PC-9 (cell line): Measurements from ENCODE around the gene CLN6. TPM values are rescaled to one million over a fixed set of nuclear protein-coding genes. Genes with fewer than 3 reads are reported as not detected.

Experiments used
- BruUV-seq: library from RNA; stranded (reverse); fragments of 400-500 nt; replicated peaks from 2 replicates; lab custom pipeline; 2021; lab: Mats Ljungman, UMichigan
- CTCF ChIA-PET: fragments of 300-600 bp; sonication (Branson Sonifier 250); formaldehyde crosslinking; loops from one replicate; lab custom pipeline; 2022; ENCODE audit warnings: antibody characterized with exemption; lab: Charles Lee
- POLR2A ChIA-PET: fragments of 300-600 bp; sonication (Branson Sonifier 250); formaldehyde crosslinking; loops from one replicate; lab custom pipeline; 2022; ENCODE audit warnings: antibody characterized with exemption; ENCODE audit not compliant: unreplicated experiment; lab: Charles Lee
- DNase-seq, 2 experiments: peaks; one replicate each; pipeline versions ENCODE4 v3.0.0 to v3.0.0-alpha.2; 2015 to 2022; ENCODE audit warnings: mixed read lengths in 1 of 2
- H2AFZ ChIP-seq: fragments of 200-600 bp; sonication (generic); 2 replicates; pipeline ENCODE4 v1.8.1; 2017; ENCODE audit warnings: antibody characterized with exemption
- H3F3A ChIP-seq: fragments of 200-600 bp; sonication (generic); 2 replicates; pipeline ENCODE4 v1.8.1; 2017; ENCODE audit warnings: antibody characterized with exemption, mild to moderate bottlenecking, low read depth; ENCODE audit not compliant: insufficient read depth
- H3K27ac ChIP-seq: fragments of 200-600 bp; sonication (generic); 2 replicates; pipeline ENCODE4 v1.6.1; 2016; ENCODE audit warnings: mixed run types
- H3K27me3 ChIP-seq: fragments of 200-600 bp; sonication (generic); 2 replicates; pipeline ENCODE4 v1.6.1; 2016; ENCODE audit warnings: low read depth, mixed run types; ENCODE audit not compliant: insufficient read depth
- H3K36me3 ChIP-seq: fragments of 200-600 bp; sonication (generic); 2 replicates; pipeline ENCODE4 v1.6.1; 2016; ENCODE audit warnings: low read depth, mixed run types
- H3K4me1 ChIP-seq: fragments of 200-600 bp; sonication (generic); replicated peaks from 2 replicates; pipeline ENCODE4 v1.6.1; 2016; ENCODE audit warnings: mixed run types; ENCODE audit not compliant: insufficient read depth
- H3K4me2 ChIP-seq: fragments of 200-600 bp; sonication (generic); 2 replicates; pipeline ENCODE4 v1.6.1; 2017; ENCODE audit warnings: mixed run types
- H3K4me3 ChIP-seq: fragments of 200-600 bp; sonication (generic); 2 replicates; pipeline ENCODE4 v1.6.1; 2016; ENCODE audit warnings: mixed run types
- H3K79me2 ChIP-seq: fragments of 200-600 bp; sonication (generic); 2 replicates; pipeline ENCODE4 v1.6.1; 2017; ENCODE audit warnings: low read depth, mixed run types
- H3K9me2 ChIP-seq: fragments of 200-600 bp; sonication (generic); 2 replicates; pipeline ENCODE4 v1.8.1; 2017; ENCODE audit warnings: mild to moderate bottlenecking; ENCODE audit not compliant: insufficient read depth
- H3K9me3 ChIP-seq: fragments of 200-600 bp; sonication (generic); 2 replicates; pipeline ENCODE4 v1.8.1; 2016; ENCODE audit warnings: low read depth; ENCODE audit not compliant: insufficient read depth
- H4K20me1 ChIP-seq: fragments of 200-600 bp; sonication (generic); 2 replicates; pipeline ENCODE4 v1.8.1; 2017; ENCODE audit not compliant: insufficient read depth
- EZH2 ChIP-seq: fragments of 200-600 bp; sonication (generic); IDR thresholded peaks from 2 replicates; pipeline ENCODE4 v1.8.0; 2017; ENCODE audit warnings: antibody characterized with exemption, low read depth
- intact Hi-C: fragments of 100-400 bp; cut with micrococcal nuclease; formaldehyde crosslinking; loops from one replicate; pipeline ENCODE4 v1.10.0; 2022; ENCODE audit not compliant: unreplicated experiment
- total RNA-seq: library from RNA; stranded (reverse); gene quantifications from 2 replicates; pipeline ENCODE4 v1.2.3, GENCODE V29; 2021
- TF ChIP-seq, protein P1 (sequence below): fragments of 200-600 bp; sonication (generic); conservative IDR thresholded peaks from 2 replicates; pipeline ENCODE4 v1.6.1; 2017; ENCODE audit warnings: mixed run types, antibody characterized with exemption, mild to moderate bottlenecking, moderate library complexity

The CLN6 gene
- total RNA-seq, 1 experiment from 2014 or later, result 48.7 TPM

DNA sequence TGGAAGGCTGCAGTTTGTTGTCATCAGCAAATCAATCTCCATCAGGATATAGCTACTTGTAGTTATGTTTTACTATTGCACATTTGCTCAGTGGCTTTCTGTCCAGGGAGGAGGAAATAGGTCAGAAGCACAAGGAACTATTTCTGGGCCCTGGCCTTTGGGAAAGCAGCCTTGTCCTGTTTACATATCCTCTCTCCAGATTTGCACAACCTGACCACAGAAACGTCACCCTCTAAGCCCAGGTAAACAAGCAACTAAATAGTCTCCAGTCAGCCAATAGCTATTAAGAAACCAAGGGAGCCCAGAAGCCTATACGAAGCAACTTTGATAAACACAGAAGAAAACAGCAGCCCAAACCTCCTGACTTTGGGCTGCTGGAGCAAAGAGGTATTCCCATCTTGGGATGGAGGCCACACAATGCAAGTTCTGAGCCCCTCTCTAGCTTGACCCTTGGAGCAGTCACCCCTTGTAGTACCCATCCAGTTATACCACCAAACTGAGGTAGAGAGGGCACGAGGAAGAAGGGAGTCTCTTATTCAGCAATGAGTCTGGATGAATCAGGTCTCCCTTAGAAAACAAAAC lies 45.7 kb upstream of the CLN6 start:
- peak overlapping the region; percentile 86 for H3K27ac ChIP-seq
- peak; percentile 44 to 93 for DNase-seq
- peaks cover 40% of the 10 kb centered on the region for H3K79me2 ChIP-seq
- 0 out of 2 replicates have a peak overlapping the region, but pooled peaks have one; percentile 40 for H2AFZ ChIP-seq
- H3K4me2 ChIP-seq, result peak overlapping the region; percentile 100
- no peak overlapping the region for H3K4me3 ChIP-seq
- H3K27me3 ChIP-seq, result no peaks in the 10 kb centered on the region
- ChIA-PET POLR2A (interaction anchor here (0.6 kb wide), 1 partner anchor 15 kb away, joined by 6 read pairs; no protein-coding TSS in a partner anchor), CTCF (interaction anchor here (1.3 kb wide), 1 partner anchor 22 kb away, joined by 6 read pairs; no protein-coding TSS in a partner anchor)
- H3K9me2 ChIP-seq, result no peaks in the 10 kb centered on the region
- H3K36me3 ChIP-seq, result peaks cover 6% of the 10 kb centered on the region; the same call in 1 of the 2 replicates
- H4K20me1 ChIP-seq, result peaks cover 9% of the 10 kb centered on the region
- peaks cover 36% of the 10 kb centered on the region for H3F3A ChIP-seq
- peaks cover 75% of the 10 kb centered on the region for H3K4me1 ChIP-seq
- TF ChIP-seq, protein P1, sequence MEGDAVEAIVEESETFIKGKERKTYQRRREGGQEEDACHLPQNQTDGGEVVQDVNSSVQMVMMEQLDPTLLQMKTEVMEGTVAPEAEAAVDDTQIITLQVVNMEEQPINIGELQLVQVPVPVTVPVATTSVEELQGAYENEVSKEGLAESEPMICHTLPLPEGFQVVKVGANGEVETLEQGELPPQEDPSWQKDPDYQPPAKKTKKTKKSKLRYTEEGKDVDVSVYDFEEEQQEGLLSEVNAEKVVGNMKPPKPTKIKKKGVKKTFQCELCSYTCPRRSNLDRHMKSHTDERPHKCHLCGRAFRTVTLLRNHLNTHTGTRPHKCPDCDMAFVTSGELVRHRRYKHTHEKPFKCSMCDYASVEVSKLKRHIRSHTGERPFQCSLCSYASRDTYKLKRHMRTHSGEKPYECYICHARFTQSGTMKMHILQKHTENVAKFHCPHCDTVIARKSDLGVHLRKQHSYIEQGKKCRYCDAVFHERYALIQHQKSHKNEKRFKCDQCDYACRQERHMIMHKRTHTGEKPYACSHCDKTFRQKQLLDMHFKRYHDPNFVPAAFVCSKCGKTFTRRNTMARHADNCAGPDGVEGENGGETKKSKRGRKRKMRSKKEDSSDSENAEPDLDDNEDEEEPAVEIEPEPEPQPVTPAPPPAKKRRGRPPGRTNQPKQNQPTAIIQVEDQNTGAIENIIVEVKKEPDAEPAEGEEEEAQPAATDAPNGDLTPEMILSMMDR, result no peak
- TF ChIP-seq EZH2, result no peak
- BruUV-seq, result no TSS peak
- intact Hi-C loops, result no loop called here
- H3K9me3 ChIP-seq, result no peaks in the 10 kb centered on the region

DNA sequence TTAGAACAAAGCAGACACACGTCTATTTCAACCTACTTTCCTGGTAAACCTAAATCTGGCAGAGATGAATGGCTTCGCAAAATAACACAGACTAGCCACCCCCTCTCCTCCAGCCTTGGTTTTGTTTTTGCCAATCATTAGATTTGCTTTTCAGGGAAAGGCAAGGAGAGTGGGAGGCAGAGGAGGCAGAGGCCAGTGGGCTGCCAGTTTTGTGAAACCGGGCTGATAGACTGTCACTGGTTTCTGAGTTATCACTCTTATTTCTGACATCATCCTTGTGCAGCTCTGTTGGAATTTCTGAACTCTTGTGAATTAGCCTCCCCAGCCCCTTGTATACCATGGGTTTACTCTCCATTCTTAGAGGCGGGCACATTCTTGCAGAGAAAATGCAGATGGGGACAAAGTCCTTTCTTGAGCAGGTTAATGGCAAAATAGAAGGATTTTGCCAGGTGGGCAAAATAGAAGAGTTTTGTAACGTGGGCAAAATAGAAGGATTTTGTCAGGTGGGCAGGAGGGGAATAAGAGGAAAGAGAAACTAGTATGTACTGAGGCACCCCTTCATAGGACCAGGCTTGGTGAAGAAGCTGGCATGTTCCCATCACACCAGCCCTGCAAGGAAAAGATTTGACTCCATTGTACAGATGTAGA lies 44.8 kb upstream of the CLN6 start:
- intact Hi-C loops, result no loop called here
- Histone ChIP-seq H3F3A (peaks cover 36% of the 10 kb centered on the region), H4K20me1 (no peaks in the 10 kb centered on the region; the same call in none of the 2 replicates), H3K4me2 (peak overlapping the region; percentile 100), H2AFZ (no peak overlapping the region), H3K36me3 (peaks cover 4% of the 10 kb centered on the region; the same call in 1 of the 2 replicates), H3K9me3 (no peaks in the 10 kb centered on the region), H3K27me3 (no peaks in the 10 kb centered on the region), H3K9me2 (no peaks in the 10 kb centered on the region), H3K4me1 (peaks cover 66% of the 10 kb centered on the region), H3K4me3 (no peak overlapping the region), H3K27ac (peak overlapping the region; percentile 86), H3K79me2 (peaks cover 31% of the 10 kb centered on the region)
- CTCF ChIA-PET, result interaction anchor here (0.5 kb wide), 1 partner anchor 18 kb away, joined by 3 read pairs; no protein-coding TSS in a partner anchor
- POLR2A ChIA-PET, result interaction anchor here (0.6 kb wide), 1 partner anchor 329 kb away, joined by 15 read pairs; no protein-coding TSS in a partner anchor
- BruUV-seq, result no TSS peak
- no peak for TF ChIP-seq EZH2
- TF ChIP-seq, protein P1, result no peak
- DNase-seq, result no peak

DNA sequence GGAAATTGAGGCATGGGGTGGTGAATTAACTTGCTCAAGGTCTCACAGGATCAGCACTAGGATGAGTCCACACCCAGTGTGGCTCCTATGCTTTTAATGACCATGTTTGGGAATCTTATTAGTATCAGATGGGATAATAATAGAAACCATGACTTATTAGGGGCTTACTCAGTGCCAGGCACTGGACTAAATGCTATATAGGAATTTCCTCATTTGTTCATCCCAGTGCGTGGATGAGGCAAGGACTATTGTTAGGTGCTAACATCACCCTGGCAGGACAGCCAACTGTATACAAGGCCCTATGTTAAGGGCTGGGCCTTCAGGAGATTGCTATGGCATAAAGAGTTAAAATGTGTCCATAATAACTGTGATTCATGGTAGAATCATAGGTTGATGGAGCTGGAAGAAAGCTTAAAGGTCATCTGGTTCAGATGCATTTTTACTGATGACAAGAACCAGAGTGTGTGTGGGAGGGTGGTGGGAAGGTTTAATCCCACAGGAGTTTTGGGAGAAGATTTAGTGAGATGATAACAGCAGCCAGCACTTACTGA lies 43.3 kb upstream of the CLN6 start:
- H3K9me2 ChIP-seq, result no peaks in the 10 kb centered on the region
- H3K79me2 ChIP-seq, result peaks cover 18% of the 10 kb centered on the region
- H3K9me3 ChIP-seq, result no peaks in the 10 kb centered on the region
- intact Hi-C loops, result loop anchor here (1.0 kb wide), 1 partner anchor 15 kb away; no protein-coding TSS in a partner anchor
- peaks cover 62% of the 10 kb centered on the region for H3K4me1 ChIP-seq
- ChIA-PET POLR2A (no interaction called here), CTCF (interaction anchor here (0.6 kb wide), 1 partner anchor 401 kb away, joined by 3 read pairs; no protein-coding TSS in a partner anchor)
- DNase-seq, result peak in 1 of 2 experiments; percentile 62
- H3K27me3 ChIP-seq, result no peaks in the 10 kb centered on the region
- no peaks in the 10 kb centered on the region for H4K20me1 ChIP-seq
- H3K4me3 ChIP-seq, result peak overlapping the region; percentile 10; the same call in 1 of the 2 replicates
- no peaks in the 10 kb centered on the region for H3K36me3 ChIP-seq
- TF ChIP-seq EZH2, result no peak
- peaks cover 31% of the 10 kb centered on the region for H3F3A ChIP-seq
- H2AFZ ChIP-seq, result no peak overlapping the region; the same call in 1 of the 2 replicates
- peak overlapping the region; percentile 100 for H3K4me2 ChIP-seq
- no TSS peak for BruUV-seq
- peak overlapping the region; percentile 86 for H3K27ac ChIP-seq
